A549 (cell line): ENCODE measurements around the gene CCDC50. TPM values are rescaled to one million over a fixed set of nuclear protein-coding genes. Genes with fewer than 3 reads are reported as not detected.

Experiments used
- ATAC-seq, 2 experiments: fragments of 200-7000 bp in 1 of 2; fragments of >200 bp in 1 of 2; cut with Nextera tagmentation in 1 of 2; cut with Tn5 transposase in 1 of 2; 3 replicates each; pipeline versions ENCODE4 v1.8.0 to v1.9.1; 2018 to 2020; ENCODE audit warnings: mild to moderate bottlenecking in 1 of 2, moderate library complexity in 1 of 2
- CTCF ChIA-PET: fragments of 300-600 bp; sonication (Branson Sonifier 250); formaldehyde crosslinking; extraction: SDS; loops from one replicate; lab custom pipeline; 2021; ENCODE audit warnings: antibody characterized with exemption, inconsistent platforms; lab: Yijun Ruan, JAX
- POLR2A ChIA-PET: fragments of 350-600 bp; formaldehyde crosslinking; extraction: SDS; loops from one replicate; lab custom pipeline; 2021; ENCODE audit warnings: antibody characterized with exemption, inconsistent platforms; lab: Yijun Ruan, JAX
- DNase-seq, 2 experiments: peaks; one replicate each; pipeline versions ENCODE4 v3.0.0 to v3.0.0-alpha.2; 2011 to 2016; ENCODE audit warnings: low read depth in 1 of 2, low spot score in 1 of 2
- FAIRE-seq: peaks from 2 replicates; lab custom pipeline; 2011; peaks lifted over from hg19 to GRCh38; lab: Jason Lieb, UNC
- H3K27ac ChIP-seq, 2 experiments: fragments of >200 bp; sonication (Bioruptor Twin); formaldehyde crosslinking; 3 replicates each; pipeline ENCODE4 v1.5.1; 2016 to 2017
- H3K4me1 ChIP-seq: fragments of >200 bp; sonication (Bioruptor Twin); formaldehyde crosslinking; 3 replicates; pipeline ENCODE4 v1.6.1; 2016
- H3K4me2 ChIP-seq: fragments of >200 bp; sonication (Bioruptor Twin); formaldehyde crosslinking; 3 replicates; pipeline ENCODE4 v1.6.1; 2016
- H3K4me3 ChIP-seq: fragments of >200 bp; sonication (Bioruptor Twin); formaldehyde crosslinking; 3 replicates; pipeline ENCODE4 v1.5.1; 2016
- H3K9me3 ChIP-seq: fragments of >200 bp; sonication (Bioruptor Twin); formaldehyde crosslinking; 3 replicates; pipeline ENCODE4 v1.6.1; 2016
- BHLHE40 ChIP-seq: IDR thresholded peaks from 2 replicates; pipeline ENCODE4 v1.6.1; 2012; ENCODE audit warnings: low read depth, low read length, inconsistent platforms
- CBX2 ChIP-seq: fragments of 200-600 bp; sonication (generic); IDR thresholded peaks from 2 replicates; pipeline ENCODE4 v1.6.1; 2016; ENCODE audit warnings: low read depth, mild to moderate bottlenecking, borderline replicate concordance
- ESRRA ChIP-seq: fragments of 150-350 bp; IDR thresholded peaks from 2 replicates; pipeline ENCODE4 v1.6.1; 2014; ENCODE audit warnings: mild to moderate bottlenecking, low read length, borderline replicate concordance
- FOSL2 ChIP-seq, 2 experiments: fragments of 450-650 bp in 1 of 2; fragments of >200 bp in 1 of 2; sonication (Bioruptor Twin) in 1 of 2; formaldehyde crosslinking; IDR thresholded peaks; 2 replicates each; pipeline versions ENCODE4 v1.5.0 to v1.6.1; 2016 to 2020; ENCODE audit warnings: mild to moderate bottlenecking in 1 of 2, moderate library complexity in 1 of 2
- HEYL ChIP-seq: fragments of 250-450 bp; sonication (Bioruptor Pico); IDR thresholded peaks from 2 replicates; pipeline ENCODE4 v1.8.0; 2021; ENCODE audit warnings: mild to moderate bottlenecking, moderate library complexity
- HOXB13 ChIP-seq: fragments of 250-450 bp; sonication (Bioruptor Pico); IDR thresholded peaks from 2 replicates; pipeline ENCODE4 v1.5.0; 2020; ENCODE audit warnings: low read depth, mild to moderate bottlenecking, moderate library complexity
- JUNB ChIP-seq: fragments of >200 bp; sonication (Bioruptor Twin); formaldehyde crosslinking; IDR thresholded peaks from 2 replicates; pipeline ENCODE4 v1.6.1; 2016
- KDM5A ChIP-seq: fragments of 200-600 bp; sonication (generic); IDR thresholded peaks from 2 replicates; pipeline ENCODE4 v1.6.1; 2016; ENCODE audit warnings: antibody characterized with exemption, mild to moderate bottlenecking
- NFE2L2 ChIP-seq: fragments of 150-350 bp; conservative IDR thresholded peaks from 2 replicates; pipeline ENCODE4 v1.6.1; 2014; ENCODE audit warnings: low read length
- NR3C1 ChIP-seq: fragments of >200 bp; sonication (Bioruptor Twin); formaldehyde crosslinking; IDR thresholded peaks from 3 replicates; pipeline ENCODE4 v1.6.1; 2017
- POLR2AphosphoS2 ChIP-seq: conservative IDR thresholded peaks from 2 replicates; pipeline ENCODE4 v1.6.1; 2012; ENCODE audit warnings: low read length, improper control_type of control experiment, inconsistent platforms
- RARB ChIP-seq: fragments of 250-450 bp; sonication (Bioruptor Pico); IDR thresholded peaks from 2 replicates; pipeline ENCODE4 v1.8.0; 2021; ENCODE audit warnings: mild to moderate bottlenecking, moderate library complexity
- RNF2 ChIP-seq: fragments of 200-600 bp; sonication (generic); IDR thresholded peaks from 2 replicates; pipeline ENCODE4 v1.6.1; 2016; ENCODE audit warnings: low read depth, mild to moderate bottlenecking, antibody characterized with exemption, moderate library complexity, borderline replicate concordance
- SREBF2 ChIP-seq: fragments of 450-650 bp; IDR thresholded peaks from 2 replicates; pipeline ENCODE4 v1.6.1; 2014; ENCODE audit warnings: mild to moderate bottlenecking, moderate library complexity
- TFCP2L1 ChIP-seq: fragments of 250-450 bp; sonication (Bioruptor Pico); IDR thresholded peaks from 2 replicates; pipeline ENCODE4 v1.5.0; 2021; ENCODE audit warnings: mild to moderate bottlenecking
- ZC3H11A ChIP-seq: fragments of 450-650 bp; IDR thresholded peaks from 2 replicates; pipeline ENCODE4 v1.6.1; 2014; ENCODE audit warnings: antibody characterized with exemption, mild to moderate bottlenecking
- ZFP36 ChIP-seq: fragments of 450-650 bp; IDR thresholded peaks from 2 replicates; pipeline ENCODE4 v1.6.1; 2014; ENCODE audit warnings: borderline replicate concordance; ENCODE audit not compliant: partially characterized antibody
- ZNF302 ChIP-seq: fragments of 250-450 bp; sonication (Bioruptor Pico); IDR thresholded peaks from 2 replicates; pipeline ENCODE4 v1.9.0; 2021; ENCODE audit warnings: inconsistent platforms, mild to moderate bottlenecking, moderate library complexity
- WGBS: methylation state at CpG from one replicate; pipeline ENCODE4 v1.1.6; 2017; ENCODE audit errors: missing lambda C conversion rate; 5-methylcytosine and 5-hydroxymethylcytosine counted together
- polyA plus RNA-seq, 4 experiments: library from polyadenylated mRNA; depleted of rRNA in 3 of 4; stranded (reverse); fragments of >200 nt; fragmentation: RNase III in 1 of 4; extraction: RNeasy Plus Mini Kit Qiagen cat#74134 plus additional on column Dnase treatment in 1 of 4; gene quantifications; 2 replicates in 3 of 4; 3 replicates in 1 of 4; pipeline ENCODE4 v1.2.3, GENCODE V29; 2011 to 2017
- TF ChIP-seq, protein P1 (sequence below): IDR thresholded peaks from 2 replicates; pipeline ENCODE4 v1.6.1; 2012
- TF ChIP-seq, protein P2 (sequence below): fragments of 250-450 bp; sonication (Bioruptor Pico); IDR thresholded peaks from 2 replicates; pipeline ENCODE4 v1.5.0; 2020; ENCODE audit warnings: low read depth, mild to moderate bottlenecking, moderate library complexity
- TF ChIP-seq, protein P3 (sequence below): fragments of 150-350 bp; IDR thresholded peaks from 2 replicates; pipeline ENCODE4 v1.6.1; 2014; ENCODE audit warnings: low read depth, mild to moderate bottlenecking, low read length
- TF ChIP-seq, protein P4 (sequence below): fragments of 250-450 bp; sonication (Bioruptor Pico); IDR thresholded peaks from 2 replicates; pipeline ENCODE4 v1.5.0; 2021; ENCODE audit warnings: mild to moderate bottlenecking, moderate library complexity, borderline replicate concordance
- TF ChIP-seq, protein P5 (sequence below): IDR thresholded peaks from 2 replicates; pipeline ENCODE4 v1.6.1; 2012; ENCODE audit warnings: low read depth, borderline replicate concordance

Gene CCDC50
- polyA plus RNA-seq, 2 of the 4 experiments (the other 2 are of a cell fraction) = 20.1 to 43.8 TPM

DNA sequence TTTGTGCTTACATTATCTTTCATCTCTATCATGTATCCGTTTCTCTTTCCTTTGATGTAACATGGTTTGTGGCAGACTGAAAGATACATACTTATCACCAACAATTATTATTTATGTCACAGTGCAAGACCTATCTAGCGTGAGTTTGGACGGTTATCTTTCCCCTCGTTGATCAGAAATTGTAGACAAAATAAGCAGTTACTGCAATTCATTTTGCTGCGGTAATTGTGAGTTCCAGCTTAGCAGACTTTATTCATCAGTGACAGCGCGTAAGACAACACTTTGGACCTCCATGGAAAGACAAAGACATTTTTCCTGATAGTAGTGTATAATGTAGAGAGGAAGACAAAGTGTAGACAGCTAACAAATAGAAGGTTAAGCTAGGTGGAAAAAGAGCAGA lies 52.1 kb downstream of the CCDC50 start:
- no peak for FAIRE-seq
- DNase-seq = no peak
- Histone ChIP-seq H3K9me3 (no peaks in the 10 kb centered on the region), H3K4me1 (peaks cover 8% of the 10 kb centered on the region), H3K4me3 (no peak overlapping the region), H3K4me2 (no peak overlapping the region), H3K27ac (no peak overlapping the region)
- CTCF ChIA-PET = no interaction called here
- TF ChIP-seq ZNF302 (CRISPR knock-in tag) (no peak), ZC3H11A (no peak), HOXB13 (no peak), RARB (CRISPR knock-in tag) (no peak), TFCP2L1 (CRISPR knock-in tag) (no peak), JUNB (no peak)
- 95% methylated on average over 7 of the region's 7 CpGs for WGBS
- no peak for ATAC-seq
- POLR2A ChIA-PET = no interaction called here

DNA sequence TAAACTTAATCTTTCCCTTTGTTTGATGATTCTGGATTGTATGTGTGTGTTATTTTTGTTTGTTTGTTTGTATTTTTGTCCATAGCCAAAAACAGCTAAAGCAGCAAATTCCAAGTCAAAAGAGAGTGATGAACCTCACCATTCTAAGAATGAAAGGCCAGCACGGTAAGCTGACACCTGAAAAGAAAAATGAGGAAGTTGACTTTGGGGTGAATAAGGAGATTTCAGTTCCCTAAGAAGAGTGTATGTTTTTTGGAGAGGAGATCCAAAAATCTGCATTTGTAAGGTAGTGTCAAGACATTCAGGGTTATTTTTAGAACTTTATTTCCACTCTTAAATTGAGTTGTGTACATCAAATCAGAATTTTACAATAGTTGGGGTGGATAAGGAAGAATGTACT lies 53.5 kb downstream of the CCDC50 start:
- Histone ChIP-seq H3K9me3 (no peaks in the 10 kb centered on the region), H3K4me3 (no peak overlapping the region), H3K4me1 (no peaks in the 10 kb centered on the region), H3K4me2 (no peak overlapping the region), H3K27ac (no peak overlapping the region)
- 72% methylated on average over 1 of the region's 1 CpG for WGBS
- no peak for ATAC-seq
- DNase-seq = no peak
- POLR2A ChIA-PET = no interaction called here
- no peak for FAIRE-seq
- TF ChIP-seq SREBF2 (no peak), NFE2L2 (no peak)
- TF ChIP-seq, all 56 proteins: peak for 0
- CTCF ChIA-PET = interaction anchor here (0.6 kb wide), 1 partner anchor 142 kb away, joined by 3 read pairs; no protein-coding TSS in a partner anchor

DNA sequence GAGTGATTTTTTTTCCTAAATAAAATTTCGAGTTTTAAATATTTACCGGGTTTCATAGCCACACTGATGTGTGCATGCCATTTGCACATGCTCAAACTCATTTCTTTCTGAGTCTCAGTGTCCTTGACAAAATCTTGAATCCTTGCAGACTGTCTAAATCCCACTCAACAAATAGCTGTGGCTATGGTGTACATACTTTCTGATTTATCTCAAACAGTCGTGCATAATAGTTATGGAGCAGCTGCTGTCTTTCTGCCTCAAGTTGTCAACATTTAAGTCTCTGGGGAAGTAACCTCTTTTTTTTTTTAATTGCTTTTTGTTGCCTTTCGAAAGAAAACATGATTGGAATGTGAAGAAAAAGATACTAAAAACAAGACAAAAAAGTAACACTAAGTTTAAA lies 53.9 kb downstream of the CCDC50 start:
- WGBS = 81% methylated on average over 4 of the region's 4 CpGs
- TF ChIP-seq SREBF2 = no peak
- no peak for TF ChIP-seq KDM5A
- TF ChIP-seq ESRRA = no peak
- TF ChIP-seq ZFP36 = no peak
- TF ChIP-seq ZC3H11A = no peak
- ATAC-seq (no peak), FAIRE-seq (no peak), DNase-seq (no peak)
- CTCF ChIA-PET = no interaction called here
- Histone ChIP-seq H3K9me3 (no peaks in the 10 kb centered on the region), H3K4me2 (no peak overlapping the region), H3K27ac (no peak overlapping the region), H3K4me3 (no peak overlapping the region), H3K4me1 (no peaks in the 10 kb centered on the region)
- POLR2A ChIA-PET = no interaction called here

DNA sequence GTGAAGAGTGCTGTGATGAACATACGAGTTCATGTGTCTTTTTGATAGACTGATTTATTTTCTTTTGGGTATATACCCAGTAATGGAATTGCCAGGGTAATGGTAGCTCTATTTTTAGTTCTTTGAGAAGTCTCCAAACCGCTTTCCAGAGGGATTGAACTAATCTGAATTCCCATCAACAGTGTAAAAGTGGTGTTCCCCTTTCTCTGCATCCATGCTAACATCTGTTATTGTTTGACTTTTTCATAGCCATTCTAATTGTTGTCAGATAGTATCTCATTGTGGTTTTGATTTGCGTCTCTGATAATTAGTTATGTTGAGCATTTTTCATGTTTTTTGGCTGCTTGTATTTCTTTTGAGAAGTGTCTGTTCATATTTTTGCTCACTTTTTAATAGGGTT lies 55.9 kb downstream of the CCDC50 start:
- Histone ChIP-seq H3K4me2 (no peak overlapping the region), H3K9me3 (no peaks in the 10 kb centered on the region), H3K27ac (no peak overlapping the region)
- CTCF ChIA-PET = no interaction called here
- ATAC-seq = no peak
- TF ChIP-seq POLR2AphosphoS2 = no peak
- TF ChIP-seq, protein P1, sequence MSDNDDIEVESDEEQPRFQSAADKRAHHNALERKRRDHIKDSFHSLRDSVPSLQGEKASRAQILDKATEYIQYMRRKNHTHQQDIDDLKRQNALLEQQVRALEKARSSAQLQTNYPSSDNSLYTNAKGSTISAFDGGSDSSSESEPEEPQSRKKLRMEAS = no peak
- no peak for TF ChIP-seq RNF2
- TF ChIP-seq NR3C1 = no peak
- TF ChIP-seq, all 56 proteins: peak for 0
- Histone ChIP-seq H3K4me1 (no peaks in the 10 kb centered on the region), H3K4me3 (no peak overlapping the region)
- DNase-seq (no peak), FAIRE-seq (no peak)
- POLR2A ChIA-PET = no interaction called here
- WGBS = 63% methylated on average over 3 of the region's 3 CpGs

DNA sequence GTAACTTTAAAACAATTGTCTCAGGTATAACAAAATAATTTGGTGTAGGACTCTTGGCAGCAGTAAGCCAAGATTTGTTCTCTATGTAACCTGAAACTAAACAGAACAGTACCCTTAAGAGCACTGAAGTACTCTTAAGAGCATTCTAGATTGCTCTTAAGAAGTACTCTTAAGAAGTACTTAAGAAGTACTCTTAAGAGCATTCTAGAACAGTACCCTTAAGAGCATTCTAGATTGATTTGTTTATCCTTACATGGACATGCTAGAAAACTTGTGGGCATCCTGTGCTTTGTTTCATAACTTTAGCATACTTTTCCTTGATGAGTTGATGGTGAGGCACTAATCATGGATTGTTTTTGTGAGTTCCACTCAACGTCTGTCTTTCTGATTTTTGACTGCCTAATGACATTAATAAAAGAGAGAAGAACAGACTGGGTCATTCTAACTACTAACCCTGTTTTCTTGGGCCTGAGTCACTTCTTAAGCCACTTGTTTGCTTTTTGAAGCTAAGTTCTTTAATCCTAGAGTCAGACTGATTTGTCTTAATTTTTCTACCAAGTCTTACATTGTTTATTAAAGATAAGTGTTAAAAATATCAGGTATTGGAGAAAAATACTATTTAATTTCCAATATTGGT lies 58.4 kb downstream of the CCDC50 start:
- Histone ChIP-seq H3K4me1 (no peaks in the 10 kb centered on the region), H3K27ac (no peak overlapping the region), H3K4me2 (no peak overlapping the region), H3K4me3 (no peak overlapping the region), H3K9me3 (no peaks in the 10 kb centered on the region)
- CTCF ChIA-PET = no interaction called here
- no peak for FAIRE-seq
- DNase-seq = no peak
- WGBS = 38% methylated on average over 1 of the region's 1 CpG
- POLR2A ChIA-PET = no interaction called here
- ATAC-seq = no peak
- TF ChIP-seq RARB (CRISPR knock-in tag) (no peak), CBX2 (no peak), BHLHE40 (no peak), FOSL2 (IDR thresholded peaks at IDR 0.05) (no peak), FOSL2 (CRISPR knock-in tag; IDR thresholded peaks at IDR 0.05) (no peak), POLR2AphosphoS2 (no peak), HEYL (CRISPR knock-in tag) (no peak)
- TF ChIP-seq, protein P2, sequence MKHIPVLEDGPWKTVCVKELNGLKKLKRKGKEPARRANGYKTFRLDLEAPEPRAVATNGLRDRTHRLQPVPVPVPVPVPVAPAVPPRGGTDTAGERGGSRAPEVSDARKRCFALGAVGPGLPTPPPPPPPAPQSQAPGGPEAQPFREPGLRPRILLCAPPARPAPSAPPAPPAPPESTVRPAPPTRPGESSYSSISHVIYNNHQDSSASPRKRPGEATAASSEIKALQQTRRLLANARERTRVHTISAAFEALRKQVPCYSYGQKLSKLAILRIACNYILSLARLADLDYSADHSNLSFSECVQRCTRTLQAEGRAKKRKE (CRISPR knock-in tag) = no peak
- TF ChIP-seq, protein P3, sequence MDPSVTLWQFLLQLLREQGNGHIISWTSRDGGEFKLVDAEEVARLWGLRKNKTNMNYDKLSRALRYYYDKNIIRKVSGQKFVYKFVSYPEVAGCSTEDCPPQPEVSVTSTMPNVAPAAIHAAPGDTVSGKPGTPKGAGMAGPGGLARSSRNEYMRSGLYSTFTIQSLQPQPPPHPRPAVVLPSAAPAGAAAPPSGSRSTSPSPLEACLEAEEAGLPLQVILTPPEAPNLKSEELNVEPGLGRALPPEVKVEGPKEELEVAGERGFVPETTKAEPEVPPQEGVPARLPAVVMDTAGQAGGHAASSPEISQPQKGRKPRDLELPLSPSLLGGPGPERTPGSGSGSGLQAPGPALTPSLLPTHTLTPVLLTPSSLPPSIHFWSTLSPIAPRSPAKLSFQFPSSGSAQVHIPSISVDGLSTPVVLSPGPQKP = no peak
- TF ChIP-seq, protein P4, sequence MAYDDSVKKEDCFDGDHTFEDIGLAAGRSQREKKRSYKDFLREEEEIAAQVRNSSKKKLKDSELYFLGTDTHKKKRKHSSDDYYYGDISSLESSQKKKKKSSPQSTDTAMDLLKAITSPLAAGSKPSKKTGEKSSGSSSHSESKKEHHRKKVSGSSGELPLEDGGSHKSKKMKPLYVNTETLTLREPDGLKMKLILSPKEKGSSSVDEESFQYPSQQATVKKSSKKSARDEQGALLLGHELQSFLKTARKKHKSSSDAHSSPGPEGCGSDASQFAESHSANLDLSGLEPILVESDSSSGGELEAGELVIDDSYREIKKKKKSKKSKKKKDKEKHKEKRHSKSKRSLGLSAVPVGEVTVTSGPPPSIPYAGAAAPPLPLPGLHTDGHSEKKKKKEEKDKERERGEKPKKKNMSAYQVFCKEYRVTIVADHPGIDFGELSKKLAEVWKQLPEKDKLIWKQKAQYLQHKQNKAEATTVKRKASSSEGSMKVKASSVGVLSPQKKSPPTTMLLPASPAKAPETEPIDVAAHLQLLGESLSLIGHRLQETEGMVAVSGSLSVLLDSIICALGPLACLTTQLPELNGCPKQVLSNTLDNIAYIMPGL = no peak
- TF ChIP-seq, protein P5, sequence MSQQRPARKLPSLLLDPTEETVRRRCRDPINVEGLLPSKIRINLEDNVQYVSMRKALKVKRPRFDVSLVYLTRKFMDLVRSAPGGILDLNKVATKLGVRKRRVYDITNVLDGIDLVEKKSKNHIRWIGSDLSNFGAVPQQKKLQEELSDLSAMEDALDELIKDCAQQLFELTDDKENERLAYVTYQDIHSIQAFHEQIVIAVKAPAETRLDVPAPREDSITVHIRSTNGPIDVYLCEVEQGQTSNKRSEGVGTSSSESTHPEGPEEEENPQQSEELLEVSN = no peak
